HG02571 (cell line): ENCODE results near the gene VPS37D.
A peak's percentile ranks its signal among the peaks of the same experiment; 100 is the strongest.
"Not testable (repeated sequence)": the region's sequence is repeated elsewhere in the genome, so short reads cannot be mapped to it uniquely, and the experiment has no call there.

ENCODE experiments used
- ATAC-seq: cut with Tn5 transposase; IDR thresholded peaks from one replicate; pipeline ENCODE4 v1.9.1; 2021; ENCODE audit warnings: mild to moderate bottlenecking, moderate library complexity; ENCODE audit not compliant: unreplicated experiment

VPS37D gene

DNA sequence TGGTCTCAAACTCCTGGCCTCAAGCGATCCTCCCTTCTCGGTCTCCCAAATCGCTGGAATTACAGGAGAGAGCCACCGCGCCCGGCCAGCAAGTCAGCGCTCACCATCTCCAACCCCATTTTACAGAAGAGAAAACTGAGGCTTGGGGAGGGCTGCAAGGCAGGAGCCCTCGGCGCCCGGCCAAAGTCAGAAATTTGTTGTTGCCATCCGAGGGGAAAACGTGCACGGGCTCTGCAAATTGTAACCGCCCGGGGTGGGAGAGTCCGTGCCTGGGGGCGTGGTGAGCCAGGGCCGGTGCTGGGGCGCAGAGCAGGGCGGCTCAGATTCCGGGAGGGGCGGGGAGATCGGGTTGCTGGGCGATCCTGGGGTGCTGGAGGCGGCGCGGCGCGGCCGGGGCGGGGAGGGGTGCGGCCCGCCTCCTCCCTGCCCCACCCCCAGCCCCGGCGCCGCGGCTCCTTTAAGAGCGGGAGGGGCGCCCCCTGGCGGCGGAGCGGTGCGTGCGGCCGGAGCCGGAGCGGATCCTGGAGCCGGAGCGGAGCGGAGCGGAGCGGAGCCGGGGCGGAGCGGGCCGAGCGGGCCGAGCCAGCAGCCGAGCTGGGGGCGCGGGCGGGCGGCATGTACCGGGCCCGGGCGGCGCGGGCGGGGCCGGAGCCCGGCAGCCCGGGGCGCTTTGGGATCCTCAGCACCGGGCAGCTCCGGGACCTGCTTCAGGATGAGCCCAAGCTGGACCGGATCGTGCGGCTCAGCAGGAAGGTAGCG is at the start of gene VPS37D:
Gene VPS37D (plus strand): TSS at position 488 of the 759 bp plus-strand sequence. CDS start 128 bp downstream, at position 616.
- ATAC-seq: peak; percentile 82

DNA sequence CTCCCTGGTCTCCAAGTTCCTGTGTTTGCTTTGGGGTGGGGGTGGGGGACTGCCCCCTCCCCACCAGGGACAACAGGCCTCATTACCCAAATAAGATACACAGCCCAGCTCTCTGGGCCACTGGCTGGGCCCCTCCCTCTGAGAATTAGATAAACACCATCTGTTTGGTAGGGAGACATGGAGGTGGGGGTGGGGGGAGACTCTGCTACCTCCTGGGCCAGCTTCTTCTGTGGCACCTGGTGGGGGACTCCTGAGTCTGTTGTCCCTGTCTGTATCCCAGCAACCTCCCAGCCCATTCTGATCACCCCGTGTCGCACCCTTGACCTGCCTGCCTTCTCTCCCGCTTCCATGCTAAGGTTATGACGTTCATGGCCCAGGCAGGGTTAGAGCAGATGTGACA is 49.1 kb upstream of the VPS37D start:
- ATAC-seq: no peak

GRCh38 chr7:73619394-73619793 is 48.2 kb upstream of the VPS37D start:
- not testable (repeated sequence) for ATAC-seq

DNA sequence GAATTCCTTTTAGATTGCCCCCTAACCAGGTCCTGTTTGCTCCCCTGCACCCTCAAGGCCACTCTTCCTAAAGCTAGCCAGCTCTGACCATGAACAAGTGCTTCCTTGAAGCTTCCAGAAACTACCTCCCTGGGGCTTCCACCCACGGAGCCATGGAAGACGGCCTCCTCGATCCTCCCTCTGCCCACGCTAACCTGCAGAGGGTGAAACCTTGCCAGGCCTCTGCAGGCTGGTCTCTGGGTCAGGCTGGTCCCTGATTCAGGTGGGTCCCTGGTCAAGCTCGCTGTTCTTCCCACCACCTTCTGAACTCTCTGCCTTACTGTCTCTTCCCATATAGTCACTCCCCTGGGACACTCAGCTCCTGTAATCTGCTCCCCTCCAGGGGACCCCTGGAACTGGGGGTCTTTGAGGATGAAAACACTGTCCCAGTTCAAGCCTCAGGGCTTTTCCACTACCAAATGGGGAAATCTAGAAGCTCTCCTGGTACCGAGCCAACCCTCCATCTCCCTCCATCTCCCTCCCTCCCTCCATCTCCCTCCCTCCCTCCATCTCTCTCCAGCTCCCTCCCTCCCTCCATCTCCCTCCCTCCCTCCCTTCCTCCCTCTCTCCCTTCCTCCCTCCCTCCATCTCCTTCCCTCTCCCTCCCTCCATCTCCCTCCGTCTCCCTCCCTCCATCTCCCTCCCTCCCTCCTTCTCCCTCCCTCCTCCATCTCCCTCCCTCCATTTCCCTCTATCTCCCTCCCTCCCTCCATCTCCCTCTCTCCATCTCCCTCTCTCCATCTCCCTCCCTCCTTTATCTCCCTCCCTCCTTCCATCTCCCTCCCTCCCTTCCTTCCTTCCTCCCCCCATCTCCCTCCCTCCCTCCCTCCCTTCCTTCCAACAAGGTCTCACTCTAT is 46.2 kb upstream of the VPS37D start:
- no peak for ATAC-seq

DNA sequence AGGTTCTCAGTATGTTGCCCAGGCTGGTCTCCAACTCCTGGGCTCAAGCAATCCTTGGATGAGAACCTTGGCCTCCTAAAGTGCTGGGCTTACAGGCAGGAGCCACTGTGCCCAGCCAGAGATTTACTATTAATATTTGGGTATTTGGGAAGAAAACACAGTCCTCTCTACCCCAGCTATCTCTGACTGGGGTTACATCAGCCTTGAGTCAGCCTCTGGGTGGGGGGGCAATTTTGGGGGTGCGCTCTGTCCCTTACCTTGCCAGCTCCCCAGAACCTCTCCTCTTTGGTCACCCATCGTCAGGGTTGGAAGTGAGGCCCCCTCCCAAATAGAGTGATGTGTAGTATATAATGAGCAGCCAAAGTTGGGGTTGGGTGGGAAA is 45.1 kb upstream of the VPS37D start:
- ATAC-seq: no peak

DNA sequence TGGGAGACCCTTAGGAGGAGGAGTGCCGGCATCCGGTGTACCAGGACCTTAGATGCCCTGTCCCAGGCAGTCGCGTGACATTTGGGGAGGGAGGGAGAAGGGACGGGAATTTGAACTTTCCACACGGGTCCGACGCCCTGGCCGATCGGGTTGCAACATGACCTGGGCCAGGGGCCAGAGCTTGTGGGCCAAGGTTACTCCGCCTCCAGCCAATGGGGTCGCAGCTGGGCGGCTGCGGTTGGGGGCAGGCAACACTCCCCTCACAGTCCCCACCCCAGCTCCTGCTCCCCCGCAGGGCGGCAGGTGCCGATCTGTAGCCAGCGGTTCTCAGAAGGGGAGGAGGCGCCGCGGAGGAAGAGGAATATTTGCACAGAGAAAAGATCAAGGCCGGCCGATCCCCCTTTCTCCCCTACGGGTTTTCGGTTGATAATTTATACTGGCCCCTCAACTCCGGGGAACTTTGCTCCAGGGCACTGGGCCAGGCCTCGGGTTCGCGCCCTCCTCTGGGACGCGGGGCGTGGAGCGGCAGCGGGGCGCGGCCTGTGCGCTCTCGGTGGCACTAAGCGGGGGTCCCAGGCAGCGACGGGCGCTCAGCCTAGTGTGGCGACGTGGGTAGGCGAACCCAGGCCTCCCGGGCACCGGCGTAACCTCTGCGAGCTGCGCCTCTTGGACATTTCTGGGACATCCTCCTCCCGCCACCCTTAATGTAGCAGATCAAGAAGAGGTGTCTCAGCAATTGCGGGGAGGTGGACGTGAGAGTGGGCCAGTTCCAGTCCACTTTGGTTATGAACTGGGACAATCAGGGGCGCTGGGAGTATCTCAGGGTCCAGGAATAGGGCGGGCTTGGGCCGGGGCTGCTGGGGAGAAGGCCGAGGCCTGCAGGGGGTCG is 44.5 kb upstream of the VPS37D start:
- ATAC-seq: no peak

DNA sequence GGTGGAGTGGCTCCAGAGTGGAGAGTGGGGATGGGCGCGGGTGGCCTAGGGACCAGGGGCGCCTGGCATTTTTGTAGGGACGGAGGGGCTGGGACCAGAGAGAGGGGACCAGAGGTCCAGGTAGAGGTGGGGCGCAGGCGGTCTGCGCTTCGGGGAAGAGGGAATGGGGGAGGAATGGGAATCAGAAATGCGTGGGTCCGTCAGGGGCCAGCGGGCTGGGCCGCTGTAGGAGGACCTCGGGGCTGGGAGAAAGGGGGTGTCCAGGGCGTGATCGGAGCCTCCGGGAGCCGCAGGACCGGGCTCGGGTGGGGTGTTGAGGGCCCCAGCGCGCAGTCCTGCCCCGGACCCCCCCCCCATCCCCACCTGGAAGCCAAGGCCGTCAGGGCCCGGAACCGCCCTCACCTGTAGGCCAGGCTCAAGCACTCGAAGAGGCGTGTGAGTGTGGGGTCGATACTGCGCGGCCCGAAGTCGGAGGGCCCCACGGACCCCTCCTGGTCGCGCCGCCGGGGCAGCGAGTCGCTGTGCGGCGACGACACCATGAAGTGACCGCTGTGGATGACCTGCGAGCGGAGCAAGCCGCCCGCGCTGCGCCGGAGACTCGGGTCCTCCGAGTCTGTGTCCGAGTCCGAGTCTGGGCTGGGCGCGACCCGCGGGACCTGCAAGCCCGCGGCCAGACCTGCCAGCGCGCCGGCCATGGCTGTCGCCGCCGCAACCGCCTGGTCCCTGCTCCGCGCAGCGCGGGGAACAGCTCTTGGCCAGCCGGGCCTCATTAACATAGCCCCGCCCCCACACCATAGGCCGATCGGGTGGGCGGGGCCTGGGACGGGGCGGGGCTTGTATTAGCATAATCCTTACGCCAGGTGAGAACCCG is 43.6 kb upstream of the VPS37D start, which contains the start of gene MLXIPL:
Gene MLXIPL (minus strand): TSS at position 725 of the 871 bp plus-strand sequence. CDS start 30 bp downstream, at position 695.
- ATAC-seq: no peak

DNA sequence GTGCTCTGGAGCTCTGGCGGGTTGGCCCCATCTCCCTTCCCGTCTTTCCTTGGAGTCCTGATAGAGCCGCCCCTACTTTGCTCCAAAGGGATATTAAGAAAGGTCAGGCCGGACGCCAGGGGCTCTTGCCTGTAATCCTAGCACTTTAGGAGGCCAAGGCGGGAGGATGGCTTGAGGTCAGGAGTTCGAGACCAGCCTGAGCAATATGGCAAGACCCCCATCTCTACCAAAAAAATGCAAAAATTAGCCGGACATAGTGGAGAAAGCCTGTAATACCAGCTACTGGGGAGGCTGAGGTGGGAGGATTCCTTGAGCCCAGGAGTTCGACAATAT is 43.0 kb upstream of the VPS37D start:
- no peak for ATAC-seq

GRCh38 chr7:73625276-73625675 is 42.4 kb upstream of the VPS37D start:
- ATAC-seq: no peak

- no peak for ATAC-seq
Measured at GRCh38 chr7:73626814-73627213, 40.8 kb upstream of the VPS37D start.

- ATAC-seq: no peak
Measured at GRCh38 chr7:73628504-73628903, 39.1 kb upstream of the VPS37D start.

DNA sequence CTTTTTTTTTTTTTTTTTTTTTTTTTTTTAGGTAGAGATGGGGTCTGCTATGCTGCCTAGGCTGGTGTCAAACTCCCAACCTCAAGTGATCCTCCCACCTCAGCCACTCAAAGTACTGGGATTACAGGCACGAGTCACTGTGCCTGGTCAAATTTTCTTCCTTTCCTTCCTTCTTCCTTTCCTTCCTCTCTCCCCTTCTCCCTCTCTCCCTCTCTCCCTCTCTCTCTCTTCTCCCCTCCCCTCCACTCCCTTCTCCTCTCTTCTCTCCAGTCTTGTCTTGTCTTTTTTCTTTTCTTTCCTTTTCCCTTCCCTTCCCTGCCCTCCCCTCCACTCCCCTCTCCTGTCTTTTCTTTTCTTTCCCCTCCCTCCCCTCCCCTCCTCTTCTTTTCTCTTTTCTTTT is 36.1 kb upstream of the VPS37D start:
- no peak for ATAC-seq

GRCh38 chr7:73633323-73633722 is 34.3 kb upstream of the VPS37D start:
- no peak for ATAC-seq

DNA sequence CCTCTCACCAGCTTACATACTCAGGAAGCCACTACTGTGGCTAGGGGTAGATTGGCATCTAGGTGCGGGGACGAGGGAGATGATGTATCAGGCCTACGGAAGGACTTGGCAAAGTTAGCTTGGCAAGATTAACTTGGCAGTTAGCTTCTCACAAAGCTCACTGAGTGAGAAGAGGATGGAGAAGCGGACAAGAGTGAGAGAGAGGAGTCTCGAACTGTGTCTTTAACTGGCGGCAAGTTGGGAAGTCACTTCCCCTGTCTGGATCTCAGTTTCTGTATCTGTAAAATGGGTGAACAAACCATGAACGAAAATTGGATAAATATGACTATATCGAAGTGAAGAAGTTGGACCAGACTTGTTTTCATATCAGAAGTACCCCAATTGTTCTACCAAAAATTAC is 33.8 kb upstream of the VPS37D start:
- no peak for ATAC-seq

- no peak for ATAC-seq
Measured at GRCh38 chr7:73635428-73636200, 32.0 kb upstream of the VPS37D start.

- ATAC-seq: no peak
Measured at GRCh38 chr7:73638911-73639310, 28.7 kb upstream of the VPS37D start.

- ATAC-seq: no peak
Measured at GRCh38 chr7:73642834-73643233, 24.8 kb upstream of the VPS37D start.

- ATAC-seq: no peak
Measured at GRCh38 chr7:73644688-73645286, 22.8 kb upstream of the VPS37D start.

DNA sequence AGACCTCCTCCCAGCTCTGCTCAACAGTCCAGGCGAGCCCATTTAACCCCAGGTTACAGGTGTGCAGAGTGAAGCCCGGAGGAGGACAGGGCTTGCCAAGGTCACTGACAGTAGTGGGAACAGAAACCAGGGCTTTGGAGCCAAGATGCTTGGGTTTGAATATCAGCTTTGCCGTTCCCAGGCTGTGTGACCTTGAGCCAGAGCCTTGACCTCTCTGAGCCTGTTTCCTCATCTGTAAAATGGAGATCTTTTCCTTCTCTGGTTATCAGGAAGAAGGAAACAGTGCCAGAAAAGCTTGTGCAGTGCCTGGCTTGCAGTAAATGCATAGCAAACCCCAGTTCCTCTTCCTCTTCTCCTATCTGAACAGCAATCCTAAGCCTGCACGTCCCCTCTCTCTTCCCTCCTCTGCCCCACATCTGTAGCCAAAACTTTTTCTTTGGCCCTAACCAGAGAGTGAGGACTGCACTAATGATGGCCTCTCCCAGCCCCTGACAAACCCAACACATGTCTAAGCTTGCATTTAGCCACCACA is 21.9 kb upstream of the VPS37D start:
- no peak for ATAC-seq
